ENCODE measurements around the gene SLC7A9.
"Not testable (repeated sequence)": the region's sequence is repeated elsewhere in the genome, so short reads cannot be mapped to it uniquely, and the experiment has no call there.

SLC7A9 gene

DNA sequence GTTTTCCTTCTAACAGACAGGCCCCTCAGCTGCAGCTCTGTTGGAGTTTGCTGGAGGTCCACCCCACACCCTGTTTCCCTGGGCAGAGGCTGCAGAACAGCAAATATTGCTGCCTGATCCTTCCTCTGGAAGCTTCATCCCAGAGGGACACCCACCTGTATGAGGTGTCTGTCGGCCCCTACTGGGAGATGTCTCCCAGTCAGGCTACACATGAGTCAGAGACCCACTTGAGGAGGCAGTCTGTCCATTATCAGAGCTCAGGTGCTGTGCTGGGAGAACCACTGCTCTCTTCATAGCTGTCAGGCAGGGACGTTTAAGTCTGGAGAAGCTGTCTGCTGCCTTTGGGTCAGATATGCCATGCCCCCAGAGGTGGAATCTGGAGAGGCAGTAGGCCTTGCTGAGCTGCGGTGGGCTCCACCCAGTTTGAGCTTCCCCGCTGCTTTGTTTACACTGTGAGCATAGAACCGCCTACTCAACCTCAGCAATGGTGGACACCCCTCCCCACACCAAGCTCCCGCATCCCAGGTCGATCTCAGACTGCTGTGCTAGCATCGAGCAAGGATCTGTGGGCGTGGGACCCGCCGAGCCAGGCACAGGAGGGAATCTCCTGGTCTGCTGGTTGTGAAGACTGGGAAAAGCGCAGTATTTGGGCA, 82.3 kb downstream of the SLC7A9 start:
- Mint-ChIP-seq H3K9me3 (ENCODE audit: low read depth) (peaks cover 15% of the 10 kb centered on the region), H3K4me3 (peak overlapping the region; percentile 36), H3K4me1 (ENCODE audit: low read depth) (peaks cover 28% of the 10 kb centered on the region), H3K36me3 (peaks cover 14% of the 10 kb centered on the region)
- not testable (repeated sequence) for H3K27me3 Mint-ChIP-seq, H3K27ac Mint-ChIP-seq

DNA sequence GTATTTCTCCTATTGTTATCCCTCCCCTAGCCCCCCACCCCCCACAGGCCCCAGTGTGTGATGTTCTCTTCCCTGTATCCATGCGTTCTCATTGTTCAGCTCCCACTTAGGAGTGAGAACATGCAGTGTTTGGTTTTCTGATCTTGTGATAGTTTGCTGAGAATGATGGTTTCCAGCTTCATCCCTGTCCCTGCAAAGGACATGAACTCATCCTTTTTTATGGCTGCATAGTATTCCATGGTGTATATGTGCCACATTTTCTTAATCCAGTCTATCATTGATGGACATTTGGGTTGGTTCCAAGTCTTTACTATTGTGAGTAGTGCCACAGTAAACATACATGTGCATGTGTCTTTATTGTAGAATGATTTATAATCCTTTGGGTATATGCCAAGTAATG, 87.5 kb downstream of the SLC7A9 start:
- not testable (repeated sequence) for H3K27ac Mint-ChIP-seq; H3K27me3 Mint-ChIP-seq; H3K4me1 Mint-ChIP-seq (ENCODE audit: low read depth); H3K4me3 Mint-ChIP-seq
- H3K9me3 Mint-ChIP-seq (ENCODE audit: low read depth): peaks cover 22% of the 10 kb centered on the region
- H3K36me3 Mint-ChIP-seq: peaks cover 20% of the 10 kb centered on the region

DNA sequence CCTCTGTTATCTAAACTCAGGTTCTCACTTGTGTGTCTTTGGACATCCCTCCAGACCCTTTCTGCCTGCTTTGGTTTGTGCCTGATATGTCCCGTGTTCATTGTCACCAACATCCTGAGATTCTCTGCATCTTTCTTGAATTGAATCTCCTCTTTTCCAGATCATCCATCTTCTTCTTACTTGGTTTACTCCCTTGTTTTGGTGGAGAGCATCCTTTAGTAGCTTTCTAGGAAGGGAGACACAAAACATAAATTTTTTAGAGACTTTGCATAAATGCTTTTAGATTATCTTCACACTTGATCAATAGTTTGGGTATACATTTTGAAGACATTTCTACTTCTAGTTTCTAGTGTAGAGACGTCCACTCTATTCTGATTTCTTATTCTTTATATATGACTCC, 88.3 kb downstream of the SLC7A9 start:
- peaks cover 18% of the 10 kb centered on the region for H3K9me3 Mint-ChIP-seq (ENCODE audit: low read depth)
- no peak overlapping the region for H3K4me3 Mint-ChIP-seq
- H3K36me3 Mint-ChIP-seq: peaks cover 17% of the 10 kb centered on the region
- no peak overlapping the region for H3K27ac Mint-ChIP-seq
- H3K4me1 Mint-ChIP-seq (ENCODE audit: low read depth): peaks cover 2% of the 10 kb centered on the region
- peaks cover 3% of the 10 kb centered on the region for H3K27me3 Mint-ChIP-seq
